GM21528 (cell line): ENCODE results near the gene CMIP.
A peak's percentile ranks its signal among the peaks of the same experiment; 100 is the strongest.

Experiments used
- ATAC-seq: cut with Tn5 transposase; IDR thresholded peaks from one replicate; pipeline ENCODE4 v1.9.1; 2021; ENCODE audit warnings: mild to moderate bottlenecking, moderate library complexity; ENCODE audit not compliant: unreplicated experiment, low FRiP score

Gene CMIP

DNA sequence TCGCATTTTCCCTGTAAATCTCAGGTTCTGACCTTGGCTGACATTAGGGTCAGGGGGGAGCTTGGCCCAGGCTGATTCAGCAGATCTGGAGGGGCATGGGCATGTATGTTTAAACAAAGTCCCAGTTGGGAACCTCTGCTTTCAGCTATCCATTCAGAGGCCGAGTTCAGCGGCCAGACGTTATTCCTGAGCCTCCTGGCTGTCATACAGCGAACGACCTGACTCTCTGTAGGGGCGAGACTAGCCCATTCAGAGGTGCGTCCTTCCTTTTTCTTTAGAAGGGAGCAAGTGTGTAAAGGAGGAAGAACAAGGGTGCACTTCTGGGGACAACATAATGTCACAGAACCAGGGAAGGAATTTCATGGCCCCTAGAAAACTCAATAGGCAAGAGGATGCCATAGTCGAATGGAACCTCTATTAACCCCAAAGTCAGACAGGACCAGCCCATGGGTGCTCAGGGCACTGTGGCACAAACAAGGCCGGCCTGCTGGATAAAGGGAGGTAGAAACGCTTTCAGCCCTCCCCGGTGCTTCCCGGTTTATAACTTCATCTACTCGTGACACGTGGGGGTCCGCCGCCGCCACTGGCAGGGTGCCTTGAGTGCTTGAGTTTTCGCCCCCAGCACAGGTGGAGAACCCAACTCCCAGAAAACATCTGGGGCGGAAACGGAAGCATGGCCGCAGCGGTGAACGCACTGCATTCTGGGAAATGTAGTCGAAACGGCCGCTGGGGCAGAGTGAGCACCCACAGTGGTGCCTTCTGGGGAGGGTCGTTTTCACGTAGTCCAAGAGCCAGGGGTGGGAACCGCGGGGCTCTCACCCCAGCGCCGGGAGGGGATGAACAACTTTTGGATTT is 301.3 kb downstream of the CMIP start:
- peak; percentile 64 for ATAC-seq

DNA sequence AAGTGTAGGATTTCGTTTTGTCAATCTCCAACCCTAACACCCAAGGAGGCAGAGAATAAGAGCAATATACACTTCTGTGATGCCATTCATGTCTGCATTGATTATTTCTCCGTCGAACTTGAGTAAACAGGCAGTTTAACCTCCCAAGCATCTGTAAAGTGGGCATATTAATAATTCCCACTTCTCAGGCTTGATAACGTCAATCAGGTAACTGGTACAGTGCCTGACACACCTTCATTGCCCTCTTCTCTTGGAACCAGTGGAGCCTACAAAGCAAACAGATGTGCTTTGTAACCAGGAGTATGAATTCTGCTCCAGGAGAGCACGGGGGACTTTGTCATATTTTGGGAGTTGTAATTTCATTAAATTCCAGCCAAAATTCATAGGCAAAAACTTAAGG is 302.0 kb downstream of the CMIP start:
- no peak for ATAC-seq

GRCh38 chr16:81748476-81749198 is 304.0 kb downstream of the CMIP start:
- ATAC-seq, result no peak

GRCh38 chr16:81752225-81752875 is 307.7 kb downstream of the CMIP start:
- ATAC-seq, result peak; percentile 92

DNA sequence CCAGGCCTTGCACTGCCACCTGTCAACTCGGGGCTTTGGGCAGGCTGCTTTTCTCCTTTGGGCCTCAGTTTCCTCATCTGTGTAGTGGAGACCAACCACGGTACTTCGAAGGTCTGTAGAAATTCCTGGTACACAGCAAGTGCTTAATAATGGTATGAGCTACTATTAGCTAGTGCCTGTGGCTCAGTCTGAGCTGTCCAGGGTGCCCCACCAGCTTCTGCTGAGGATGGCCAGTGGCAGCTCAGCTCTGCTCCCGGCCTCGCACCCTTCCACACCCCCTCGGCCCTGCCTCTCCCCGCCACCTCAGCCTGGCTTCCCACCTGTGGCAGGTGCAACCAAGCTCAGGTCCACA is 308.2 kb downstream of the CMIP start:
- ATAC-seq, result no peak

DNA sequence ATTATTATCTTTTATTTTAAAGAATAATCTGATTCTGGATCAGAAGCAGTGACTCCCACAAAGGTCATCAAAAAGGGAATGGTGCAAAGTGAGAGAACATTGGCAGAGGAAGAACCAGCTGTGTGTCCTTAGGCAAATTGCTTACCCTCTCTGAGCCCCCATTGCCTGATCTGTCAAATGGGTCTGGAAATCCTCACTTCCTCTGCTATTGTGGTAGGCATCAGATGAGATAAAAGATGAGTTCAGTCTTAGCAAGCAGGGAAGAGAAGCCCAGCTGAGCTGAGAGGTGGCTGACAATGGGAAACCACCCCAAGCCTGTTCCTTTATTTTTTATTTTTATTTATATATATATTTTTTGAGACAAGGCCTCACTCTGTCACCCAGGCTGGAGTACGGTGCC is 310.2 kb downstream of the CMIP start:
- no peak for ATAC-seq

DNA sequence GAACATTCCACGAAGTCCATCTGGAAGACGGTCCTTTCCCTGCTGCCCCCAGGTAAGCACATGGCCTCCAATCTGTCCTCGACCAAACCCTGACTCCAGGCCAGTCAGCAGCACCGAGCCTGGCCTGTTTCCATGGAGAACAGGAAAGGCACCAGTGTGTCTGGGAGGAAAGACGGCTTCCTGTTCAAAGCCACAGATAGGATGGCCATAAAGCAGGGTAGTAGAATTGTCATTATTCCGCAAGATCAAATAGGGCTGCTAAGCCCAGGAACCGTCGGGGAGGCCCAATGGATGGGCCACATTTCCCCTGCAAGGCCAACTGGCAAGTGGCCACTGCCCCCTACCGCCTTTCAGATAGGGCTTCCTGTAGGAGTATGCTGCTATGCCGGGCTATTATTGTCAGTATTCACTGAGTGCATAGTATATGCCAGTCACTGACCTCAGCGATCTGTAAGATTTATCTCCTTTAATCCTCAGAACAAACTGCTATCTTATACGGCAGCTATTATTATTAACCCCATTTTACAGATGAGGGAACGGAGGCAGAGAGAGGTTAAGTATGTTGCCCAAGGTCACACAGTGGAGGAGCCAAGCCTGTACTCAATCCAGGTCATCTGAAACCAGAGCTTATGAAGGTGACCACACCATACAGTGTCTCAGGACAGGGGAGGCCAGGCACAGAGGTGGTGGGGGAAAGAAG is 311.5 kb downstream of the CMIP start:
- no peak for ATAC-seq

GRCh38 chr16:81756615-81757356 is 312.2 kb downstream of the CMIP start:
- no peak for ATAC-seq

- ATAC-seq, result no peak
These were observed 313.8 kb downstream of the CMIP start for GRCh38 chr16:81758376-81758775.
